Cardiac atrium fibroblast (primary cell): Measurements from ENCODE around the gene RNU6-9. TPM values are rescaled to one million over a fixed set of nuclear protein-coding genes. Genes with fewer than 3 reads are reported as not detected.

Source experiments
- total RNA-seq: library from RNA; depleted of rRNA; stranded (reverse); fragments of >200 nt; gene quantifications from 2 replicates; pipeline ENCODE4 v1.2.3, GENCODE V29; 2015

Gene RNU6-9
- total RNA-seq = not detected in 2 replicates

DNA sequence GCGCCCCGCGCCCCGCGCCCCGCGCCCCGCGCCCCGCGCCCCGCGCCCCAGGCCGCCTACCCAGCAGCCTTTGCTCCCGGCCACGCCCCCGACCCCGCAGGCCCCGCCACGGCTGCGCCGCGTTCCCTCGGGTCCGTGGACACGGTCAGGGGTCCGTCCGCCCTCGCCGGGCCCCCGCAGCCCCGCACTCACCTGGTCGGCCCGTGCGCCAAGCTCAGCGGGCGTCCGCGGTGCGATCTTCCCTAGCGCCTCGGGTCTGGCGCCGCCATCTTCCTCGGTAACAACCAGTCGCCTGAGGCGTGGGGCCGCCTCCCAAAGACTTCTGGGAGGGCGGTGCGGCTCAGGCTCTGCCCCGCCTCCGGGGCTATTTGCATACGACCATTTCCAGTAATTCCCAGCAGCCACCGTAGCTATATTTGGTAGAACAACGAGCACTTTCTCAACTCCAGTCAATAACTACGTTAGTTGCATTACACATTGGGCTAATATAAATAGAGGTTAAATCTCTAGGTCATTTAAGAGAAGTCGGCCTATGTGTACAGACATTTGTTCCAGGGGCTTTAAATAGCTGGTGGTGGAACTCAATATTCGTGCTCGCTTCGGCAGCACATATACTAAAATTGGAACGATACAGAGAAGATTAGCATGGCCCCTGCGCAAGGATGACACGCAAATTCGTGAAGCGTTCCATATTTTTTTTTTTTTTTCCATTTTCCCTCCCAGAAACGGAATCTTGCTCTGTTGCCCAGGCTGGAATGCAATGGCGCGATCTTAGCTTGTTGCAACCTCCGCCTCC is at the start of gene RNU6-9, which contains the start of gene MED16:
Gene RNU6-9 (plus strand): TSS at position 591 of the 796 bp plus-strand sequence.
Gene MED16 (minus strand): TSS at position 294 of the 796 bp plus-strand sequence. CDS start 2,056 bp downstream, outside the sequence.

DNA sequence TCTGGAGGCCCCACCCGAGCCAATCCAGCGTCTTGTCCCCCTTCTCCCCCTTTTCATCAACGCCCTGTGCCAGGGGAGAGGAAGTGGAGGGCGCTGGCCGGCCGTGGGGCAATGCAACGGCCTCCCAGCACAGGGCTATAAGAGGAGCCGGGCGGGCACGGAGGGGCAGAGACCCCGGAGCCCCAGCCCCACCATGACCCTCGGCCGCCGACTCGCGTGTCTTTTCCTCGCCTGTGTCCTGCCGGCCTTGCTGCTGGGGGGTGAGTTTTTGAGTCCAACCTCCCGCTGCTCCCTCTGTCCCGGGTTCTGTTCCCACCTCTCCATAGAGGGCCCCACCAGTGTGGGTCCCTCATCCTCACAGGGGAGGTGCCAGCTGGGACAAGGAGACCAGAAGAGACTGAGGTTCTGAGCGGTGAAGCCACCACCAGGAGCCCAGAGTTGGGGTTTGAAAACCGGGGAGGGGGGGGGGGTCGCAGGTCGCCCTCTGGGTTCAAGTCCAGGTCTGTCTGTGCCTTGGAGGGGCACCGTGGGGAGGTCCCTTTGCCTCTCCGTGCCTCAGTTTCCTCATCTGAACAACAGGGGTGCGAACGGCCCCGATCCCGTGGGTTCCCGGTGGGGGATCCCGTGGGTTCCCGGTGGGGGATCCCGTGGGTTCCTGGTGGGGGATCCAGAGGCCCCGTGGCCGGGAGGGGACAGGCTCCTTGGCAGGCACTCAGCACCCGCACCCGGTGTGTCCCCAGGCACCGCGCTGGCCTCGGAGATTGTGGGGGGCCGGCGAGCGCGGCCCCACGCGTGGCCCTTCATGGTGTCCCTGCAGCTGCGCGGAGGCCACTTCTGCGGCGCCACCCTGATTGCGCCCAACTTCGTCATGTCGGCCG is 40.9 kb upstream of the RNU6-9 start, which contains the start of gene ELANE:
Gene ELANE (plus strand): TSS at position 168 of the 878 bp plus-strand sequence. CDS start 26 bp downstream, at position 194.

DNA sequence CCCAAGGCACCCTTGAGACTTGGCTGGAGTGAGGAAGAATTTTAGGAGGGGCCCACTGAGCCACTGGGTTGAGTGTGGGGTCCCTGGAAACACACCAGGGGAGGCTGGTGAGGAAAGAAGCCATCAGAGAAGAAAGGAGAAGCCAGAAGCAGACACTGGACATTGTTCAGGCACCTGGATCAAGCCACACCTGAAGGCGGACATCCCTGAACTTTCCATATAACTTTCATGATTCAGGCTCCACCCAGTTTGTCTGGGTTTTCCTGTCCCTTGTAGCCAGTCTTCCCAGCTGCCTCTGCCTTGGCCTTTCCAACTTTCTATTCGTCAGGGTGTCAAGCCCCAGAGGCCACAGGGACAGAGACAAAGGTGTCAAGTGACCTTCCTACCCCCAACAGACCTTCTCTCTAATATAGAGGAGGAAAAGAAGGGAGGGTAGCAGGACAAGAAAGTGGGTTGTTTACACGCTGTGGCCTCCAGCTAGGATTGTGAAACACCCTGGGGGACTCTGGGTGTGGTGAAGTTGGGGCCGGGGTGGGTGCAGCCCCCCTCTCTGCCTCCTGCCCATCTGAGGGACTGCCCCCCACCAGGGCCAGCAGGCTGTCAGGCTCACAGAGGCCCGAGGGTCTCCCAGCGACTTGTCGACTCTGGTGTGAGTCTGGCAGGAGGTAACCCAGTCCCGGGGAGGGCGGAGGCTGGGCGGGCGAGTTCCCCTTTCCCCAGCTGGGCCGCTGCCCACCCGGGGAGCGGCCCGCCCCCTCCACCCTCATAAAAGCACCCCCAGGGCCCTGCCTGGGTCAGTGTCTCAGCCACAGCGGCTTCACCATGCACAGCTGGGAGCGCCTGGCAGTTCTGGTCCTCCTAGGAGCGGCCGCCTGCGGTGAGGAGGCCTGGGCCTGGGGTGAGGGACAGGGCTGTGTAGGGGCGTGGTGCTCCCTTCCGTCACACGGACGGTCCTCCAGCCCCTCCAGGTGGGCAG is 34.1 kb upstream of the RNU6-9 start, which contains the start of gene CFD:
Gene CFD (plus strand): TSS at position 797 of the 976 bp plus-strand sequence. CDS start 26 bp downstream, at position 823.

DNA sequence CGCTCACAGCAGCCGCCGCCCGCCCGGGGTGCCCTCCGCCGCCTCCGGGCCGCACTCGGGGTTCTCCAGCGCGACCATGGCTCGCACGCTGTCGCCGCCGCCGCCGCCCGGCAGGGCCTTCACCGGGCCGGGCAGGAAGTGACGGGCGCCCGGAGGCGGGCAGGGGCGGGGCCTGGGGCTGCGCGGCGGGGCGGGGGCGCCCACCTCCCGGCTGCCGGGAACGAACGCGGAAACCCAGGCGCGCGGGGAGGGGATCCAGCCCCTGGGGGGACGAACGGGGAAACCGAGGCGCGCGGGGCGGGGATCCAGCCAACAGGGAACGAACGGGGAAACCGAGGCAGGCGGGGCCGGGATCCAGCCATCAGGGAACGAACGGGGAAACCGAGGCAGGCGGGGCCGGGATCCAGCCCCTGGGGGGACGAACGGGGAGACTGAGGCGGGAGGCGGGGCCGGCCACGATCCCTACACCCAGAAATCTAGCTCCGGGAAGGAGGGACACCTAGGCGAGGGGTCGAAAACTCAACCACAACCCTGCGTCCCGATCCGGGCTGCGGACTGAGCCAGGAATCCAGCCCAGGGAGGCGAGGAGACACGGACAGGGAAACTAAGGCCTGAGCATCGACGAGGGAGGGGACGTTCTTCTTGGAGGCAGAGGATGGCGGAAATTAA is 19.9 kb downstream of the RNU6-9 start, which contains the start of gene R3HDM4:
Gene R3HDM4 (minus strand): TSS at position 140 of the 669 bp plus-strand sequence. CDS start 62 bp downstream, at position 78.

DNA sequence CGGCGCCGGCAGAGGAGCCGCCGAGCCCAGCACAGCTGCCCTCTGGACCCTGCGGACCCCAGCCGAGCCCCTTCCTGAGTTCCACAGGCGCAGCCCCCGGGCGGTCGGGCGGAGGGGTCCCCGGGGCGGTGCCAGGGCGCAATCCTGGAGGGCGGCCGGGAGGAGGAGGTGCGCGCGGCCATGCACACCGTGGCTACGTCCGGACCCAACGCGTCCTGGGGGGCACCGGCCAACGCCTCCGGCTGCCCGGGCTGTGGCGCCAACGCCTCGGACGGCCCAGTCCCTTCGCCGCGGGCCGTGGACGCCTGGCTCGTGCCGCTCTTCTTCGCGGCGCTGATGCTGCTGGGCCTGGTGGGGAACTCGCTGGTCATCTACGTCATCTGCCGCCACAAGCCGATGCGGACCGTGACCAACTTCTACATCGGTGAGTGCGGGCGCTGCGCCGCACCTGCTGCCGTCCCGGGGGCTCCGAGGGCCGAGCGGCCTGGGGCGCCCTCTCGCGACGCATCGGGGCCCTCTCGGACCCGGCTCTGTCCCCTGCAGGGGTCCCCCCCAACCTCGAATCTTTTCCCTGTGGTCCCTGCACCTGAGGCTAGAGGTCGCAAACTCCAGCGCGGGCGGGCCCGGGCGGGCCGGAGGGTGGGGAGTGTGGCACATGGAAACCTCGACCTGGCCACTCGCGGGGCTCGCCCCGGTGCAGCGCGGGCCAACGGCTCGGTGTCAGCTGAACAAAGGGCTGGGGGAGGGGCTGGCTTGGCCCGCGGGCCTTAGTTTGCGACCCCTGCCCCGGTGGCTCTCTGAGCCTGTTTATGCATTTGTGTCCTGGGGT is 24.3 kb downstream of the RNU6-9 start, which contains the start of gene KISS1R:
Gene KISS1R (plus strand): TSS at position 11 of the 829 bp plus-strand sequence. CDS start 170 bp downstream, at position 181.

DNA sequence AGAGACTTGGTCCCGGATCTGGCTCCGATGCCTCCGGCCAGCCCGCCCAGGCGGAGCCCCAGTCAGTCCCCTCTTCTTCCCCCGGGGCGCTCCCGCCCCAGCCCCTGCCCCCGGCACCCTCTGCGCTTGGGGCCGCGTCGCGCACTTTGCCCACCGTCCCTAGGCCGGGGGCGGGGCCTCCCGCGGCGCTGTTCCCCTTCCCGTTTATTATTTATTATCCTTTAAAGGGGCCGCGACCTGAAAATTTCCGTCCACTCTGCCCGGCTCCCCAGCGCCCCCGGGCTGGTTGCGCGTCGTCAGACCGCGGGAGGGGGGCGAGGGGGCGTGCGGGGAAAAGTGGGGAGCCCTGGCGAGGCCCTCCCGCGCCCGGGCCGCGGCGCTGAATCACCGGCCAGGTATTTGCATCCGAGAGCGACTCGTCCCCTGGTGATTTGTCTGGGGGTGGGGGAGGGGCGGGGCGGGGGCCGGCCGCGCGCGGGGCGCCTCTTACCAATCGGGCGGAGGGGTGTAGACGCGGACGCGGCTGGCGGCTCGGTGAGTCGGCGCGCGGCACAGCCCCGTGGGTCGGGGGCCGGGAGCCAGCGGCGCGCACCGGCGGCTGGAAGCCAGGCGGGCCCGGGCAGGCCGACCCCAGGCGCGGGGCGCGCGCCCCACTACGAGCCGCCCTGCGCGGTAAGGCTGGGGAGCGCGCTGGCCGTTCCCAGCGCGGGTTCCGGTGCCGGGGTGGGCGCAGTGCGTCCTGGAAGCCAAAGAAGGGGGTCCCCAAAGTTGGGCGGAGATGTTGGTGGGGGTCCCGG is 32.4 kb downstream of the RNU6-9 start, which contains the start of gene ARID3A:
Gene ARID3A (plus strand): TSS at position 510 of the 797 bp plus-strand sequence. CDS start 3,494 bp downstream, outside the sequence.

Other genes starting within 250 kb of the RNU6-9 start
- 63.5 and 64.1 TPM in 2 replicates for gene RNF126, start 230.3 kb upstream of the RNU6-9 start, total RNA-seq
- 59.1 and 82.9 TPM in 2 replicates for gene FSTL3, start 217.1 kb upstream of the RNU6-9 start, total RNA-seq
- not detected in 2 replicates for gene PRSS57, start 198.0 kb upstream of the RNU6-9 start, total RNA-seq
- gene PALM, start 184.5 kb upstream of the RNU6-9 start, total RNA-seq = 50.1 and 56.9 TPM in 2 replicates
- not detected in 2 replicates for gene MISP, start 142.4 kb upstream of the RNU6-9 start, total RNA-seq
- 190 and 240 TPM in 2 replicates for gene PTBP1, start 96.0 kb upstream of the RNU6-9 start, total RNA-seq
- gene PLPPR3, start 71.5 kb upstream of the RNU6-9 start, total RNA-seq = 0.36 and 2.1 TPM in 2 replicates
- not detected in 2 replicates for gene AZU1, start 65.6 kb upstream of the RNU6-9 start, total RNA-seq
- gene PRTN3, start 52.5 kb upstream of the RNU6-9 start, total RNA-seq = 0.16 TPM in 1 of 2 replicates, not detected in the other
- gene ELANE, start 41.2 kb upstream of the RNU6-9 start, total RNA-seq = 2.4 and 6.9 TPM in 2 replicates
- 70.6 and 164 TPM in 2 replicates for gene CFD, start 33.8 kb upstream of the RNU6-9 start, total RNA-seq
- 25.8 and 35.2 TPM in 2 replicates for gene MED16, start 297 bp upstream of the RNU6-9 start, total RNA-seq
- 61.7 and 64.3 TPM in 2 replicates for gene R3HDM4, start 19.7 kb downstream of the RNU6-9 start, total RNA-seq
- gene KISS1R, start 23.8 kb downstream of the RNU6-9 start, total RNA-seq = not detected in 2 replicates
- gene ARID3A, start 32.6 kb downstream of the RNU6-9 start, total RNA-seq = 7.9 and 10.5 TPM in 2 replicates
- 25.1 and 37.9 TPM in 2 replicates for gene WDR18, start 90.9 kb downstream of the RNU6-9 start, total RNA-seq
- 0.54 and 0.97 TPM in 2 replicates for gene GRIN3B, start 106.9 kb downstream of the RNU6-9 start, total RNA-seq
- gene TMEM259, start 127.6 kb downstream of the RNU6-9 start, total RNA-seq = 140 and 146 TPM in 2 replicates
- gene RNU6-2, start 128.0 kb downstream of the RNU6-9 start, total RNA-seq = not detected in 2 replicates
- gene CNN2, start 133.1 kb downstream of the RNU6-9 start, total RNA-seq = 177 and 287 TPM in 2 replicates
- gene ABCA7, start 146.6 kb downstream of the RNU6-9 start, total RNA-seq = 4.5 and 5.8 TPM in 2 replicates
- gene ARHGAP45, start 173.7 kb downstream of the RNU6-9 start, total RNA-seq = 4.9 and 8.1 TPM in 2 replicates
- 198 and 220 TPM in 2 replicates for gene POLR2E, start 201.9 kb downstream of the RNU6-9 start, total RNA-seq
- gene GPX4, start 210.5 kb downstream of the RNU6-9 start, total RNA-seq = 486 and 619 TPM in 2 replicates